ENCODE data around the gene RASL11B.

Gene RASL11B

GRCh38 chr4:52874948-52875347 is 12.8 kb downstream of the RASL11B start:
- DNase-seq (ENCODE audit: low read depth) = no peak

- DNase-seq (ENCODE audit: low read depth) = no peak
Measured at GRCh38 chr4:52876069-52876468, 14.0 kb downstream of the RASL11B start.

DNA sequence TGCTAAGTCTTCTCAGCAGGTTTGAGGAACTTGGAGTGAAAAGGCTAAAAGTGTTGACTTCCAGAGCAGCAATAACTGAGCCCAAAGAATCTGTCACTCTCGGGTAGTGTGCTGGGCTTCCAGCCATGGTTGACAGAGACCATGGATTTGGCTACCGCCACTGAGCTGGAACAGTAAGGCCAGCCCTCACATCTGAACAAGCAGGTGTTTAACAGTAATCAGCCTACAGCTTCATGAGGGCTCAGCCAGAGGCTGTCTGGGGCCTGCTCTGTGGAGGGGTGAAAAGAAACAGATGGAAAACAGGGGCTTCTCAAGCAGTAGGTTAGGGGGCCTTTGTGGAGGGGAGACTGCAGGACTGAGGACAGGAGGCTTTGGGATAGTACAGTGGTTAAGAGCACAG is 14.9 kb downstream of the RASL11B start:
- DNase-seq (ENCODE audit: low read depth) = no peak

DNA sequence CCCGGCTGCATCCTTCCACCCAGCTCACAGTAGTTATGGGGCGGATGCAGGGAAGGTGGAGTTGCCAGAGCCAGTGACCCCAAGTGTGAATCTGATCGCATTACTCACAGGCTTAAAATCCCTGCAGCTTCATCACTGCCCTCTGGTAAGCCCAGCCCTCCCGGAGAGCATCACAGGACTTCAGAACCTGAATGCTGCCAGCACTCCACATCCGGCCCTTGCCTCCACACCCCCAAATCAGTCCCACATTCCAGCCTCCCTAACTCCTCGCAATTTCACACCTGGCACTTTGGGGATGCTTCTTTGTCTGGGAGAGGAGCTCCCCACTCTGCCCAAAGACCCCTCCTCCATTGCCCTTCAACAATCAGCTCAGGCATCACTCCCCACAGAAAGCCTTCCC is 15.6 kb downstream of the RASL11B start:
- DNase-seq (ENCODE audit: low read depth) = no peak

DNA sequence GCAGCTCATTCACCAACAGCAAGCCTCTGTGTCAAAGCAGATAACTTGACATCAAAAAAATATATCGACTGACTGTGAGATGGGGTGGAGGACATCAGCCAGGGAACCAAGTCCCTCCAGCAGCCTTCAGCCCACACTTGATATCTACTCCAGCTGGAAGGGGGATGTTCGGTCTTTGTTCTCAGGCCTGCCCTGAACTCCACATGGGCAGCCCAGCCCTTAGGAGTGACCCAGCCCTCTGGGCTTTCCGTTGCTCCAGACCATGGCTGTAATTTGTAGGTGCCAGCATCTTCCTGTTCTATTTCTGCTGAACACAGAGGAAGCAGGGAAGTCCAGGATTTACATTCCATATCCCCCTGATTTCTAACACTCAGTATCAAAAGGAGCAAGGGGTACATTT is 17.4 kb downstream of the RASL11B start:
- DNase-seq (ENCODE audit: low read depth) = no peak

GRCh38 chr4:52880994-52881393 is 18.9 kb downstream of the RASL11B start:
- DNase-seq (ENCODE audit: low read depth) = no peak

DNA sequence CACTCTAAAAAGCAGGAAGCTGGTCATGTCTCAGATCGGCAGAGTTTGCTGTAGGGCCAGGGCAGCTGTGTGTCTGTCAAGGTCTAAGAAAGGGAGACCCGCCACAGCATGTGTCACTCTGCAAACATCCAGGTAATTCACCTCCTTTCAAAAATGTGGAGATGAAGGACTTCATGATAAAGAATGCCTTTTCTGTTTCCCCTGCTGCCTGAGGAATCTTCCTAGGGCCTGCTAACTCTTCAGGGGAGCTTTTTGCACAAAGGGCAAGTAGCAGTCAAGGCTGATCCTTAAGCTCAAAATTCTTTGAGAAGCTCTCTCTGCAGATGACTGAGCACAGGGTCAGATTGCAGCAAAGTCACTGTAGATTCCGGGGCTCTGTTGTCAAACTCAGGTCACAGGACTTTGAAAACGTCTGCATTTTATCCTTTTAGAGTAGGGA is 21.1 kb downstream of the RASL11B start:
- no peak for DNase-seq (ENCODE audit: low read depth)

DNA sequence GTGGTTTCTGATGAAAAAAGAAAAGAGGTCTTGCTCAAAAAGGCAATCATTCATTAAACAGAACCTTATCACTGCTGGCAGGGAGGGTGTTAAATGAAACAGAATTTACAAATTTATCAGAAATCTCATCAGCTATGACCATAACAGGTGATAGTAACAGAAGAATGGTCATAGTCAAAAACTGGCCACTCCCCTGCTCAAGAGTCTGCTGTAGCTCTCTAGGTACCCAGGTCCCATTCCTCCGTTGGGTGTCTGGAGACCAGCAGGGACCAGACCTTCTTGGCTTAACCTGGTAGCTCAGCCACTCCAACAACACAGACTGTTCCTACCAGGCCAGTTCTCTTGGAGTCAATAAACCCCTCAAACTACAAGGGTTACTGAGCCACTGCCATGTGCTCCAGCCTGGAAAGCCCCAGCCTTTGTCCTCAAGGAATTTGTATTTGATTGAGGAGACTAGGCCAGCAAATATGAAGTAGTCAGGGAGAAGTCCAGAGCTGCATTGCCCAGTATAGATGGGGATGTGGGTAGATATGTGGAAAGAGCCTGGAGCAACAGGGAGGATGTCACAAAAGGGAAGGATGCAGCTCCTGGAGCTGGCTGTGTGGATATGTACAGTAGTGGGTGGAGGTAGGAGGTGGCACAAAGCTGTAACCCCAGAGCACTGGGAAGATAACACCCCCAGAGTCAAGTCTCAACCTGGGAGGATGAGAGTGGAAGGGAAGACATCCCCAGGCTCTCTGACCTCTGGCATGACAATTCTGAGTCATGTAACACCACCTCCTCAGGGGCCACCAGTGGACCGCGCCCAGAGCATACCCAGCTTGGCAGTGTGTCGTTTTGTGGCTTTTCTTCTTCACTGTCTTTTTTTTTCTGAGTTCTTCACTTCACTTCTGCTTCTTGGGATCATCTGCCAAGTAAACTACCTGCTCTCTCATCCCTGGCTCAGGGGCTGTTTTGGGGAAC is 21.9 kb downstream of the RASL11B start:
- DNase-seq (ENCODE audit: low read depth) = no peak

- DNase-seq (ENCODE audit: low read depth) = no peak
Measured at GRCh38 chr4:52884994-52885393, 22.9 kb downstream of the RASL11B start.

DNA sequence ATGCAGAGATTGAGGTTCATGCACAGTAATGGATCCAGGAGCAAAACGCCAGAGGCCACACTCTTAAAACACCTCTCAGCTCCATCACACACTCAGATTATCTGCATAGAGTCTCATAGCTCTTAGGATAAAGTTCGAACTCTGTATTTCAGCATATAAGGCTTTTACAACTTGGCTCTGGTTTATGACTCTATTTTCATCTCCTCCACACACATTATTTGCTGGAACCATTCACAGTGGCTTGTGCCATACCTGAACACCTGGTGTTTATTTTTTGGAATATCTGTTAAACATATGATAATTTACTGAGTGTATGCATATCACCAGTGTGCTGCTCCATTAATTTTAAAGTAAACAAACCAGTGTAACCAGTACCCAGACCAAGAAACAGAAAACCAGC is 27.2 kb downstream of the RASL11B start:
- no peak for DNase-seq (ENCODE audit: low read depth)

GRCh38 chr4:52889778-52890520 is 27.8 kb downstream of the RASL11B start:
- DNase-seq (ENCODE audit: low read depth) = no peak

- no peak for DNase-seq (ENCODE audit: low read depth)
Measured at GRCh38 chr4:52890521-52890791, 28.3 kb downstream of the RASL11B start.

GRCh38 chr4:52891743-52892142 is 29.6 kb downstream of the RASL11B start:
- DNase-seq (ENCODE audit: low read depth) = no peak

- DNase-seq (ENCODE audit: low read depth) = no peak
Measured at GRCh38 chr4:52892880-52893279, 30.8 kb downstream of the RASL11B start.

DNA sequence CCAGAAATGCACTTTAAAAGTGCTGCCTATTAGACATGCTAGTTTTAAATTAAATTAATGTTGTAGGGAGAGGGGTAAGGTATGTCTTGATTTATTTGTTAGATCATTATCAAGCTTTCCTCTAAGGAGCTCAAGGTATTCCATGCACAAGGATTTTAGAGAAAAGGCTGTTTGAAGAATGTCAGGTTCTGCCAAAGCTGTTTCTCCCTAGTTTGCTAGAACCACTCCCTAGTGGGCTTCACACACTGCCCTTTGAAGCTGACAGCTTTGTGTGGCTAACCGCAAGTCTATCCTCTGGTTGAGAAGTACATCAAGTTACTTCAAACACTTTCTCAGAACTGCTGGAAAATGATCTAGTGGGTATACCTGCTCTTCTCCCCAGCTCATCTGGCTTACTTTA is 32.3 kb downstream of the RASL11B start:
- no peak for DNase-seq (ENCODE audit: low read depth)

- no peak for DNase-seq (ENCODE audit: low read depth)
Measured at GRCh38 chr4:52903273-52903672, 41.2 kb downstream of the RASL11B start.

GRCh38 chr4:52904421-52904820 is 42.3 kb downstream of the RASL11B start:
- DNase-seq (ENCODE audit: low read depth) = no peak

GRCh38 chr4:52907510-52907909 is 45.4 kb downstream of the RASL11B start:
- DNase-seq (ENCODE audit: low read depth) = no peak

- no peak for DNase-seq (ENCODE audit: low read depth)
Measured at GRCh38 chr4:52910115-52910514, 48.0 kb downstream of the RASL11B start.

DNA sequence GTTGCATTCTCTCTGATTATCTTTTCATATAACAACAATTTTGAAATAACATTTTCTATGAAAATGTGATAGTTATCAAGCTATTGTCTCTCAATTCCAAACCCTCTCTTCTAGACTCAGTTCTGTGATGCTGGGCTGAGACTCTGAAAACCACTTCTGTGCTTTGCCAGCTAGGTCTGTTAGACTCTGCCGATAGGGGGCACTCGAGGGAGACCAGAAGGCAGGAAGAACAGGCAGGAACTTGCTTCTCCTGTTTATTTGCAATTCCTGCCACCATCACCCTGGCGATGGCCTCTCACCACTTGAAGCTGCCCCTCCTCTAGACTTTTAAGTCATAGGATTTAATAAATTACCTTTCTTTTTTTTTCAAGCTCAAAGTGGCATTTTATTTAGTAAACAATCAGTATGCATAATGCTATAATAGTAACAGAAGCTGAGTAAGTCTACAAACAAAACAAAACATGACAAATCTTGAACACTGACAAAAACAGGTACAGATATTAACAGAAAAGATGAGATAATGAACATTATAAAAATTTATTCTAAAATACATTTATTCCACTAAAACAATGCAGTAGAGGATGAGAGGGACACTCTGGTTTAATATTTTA is 49.7 kb downstream of the RASL11B start:
- peak; percentile 40 for DNase-seq (ENCODE audit: low read depth)

GRCh38 chr4:52912608-52913007 is 50.5 kb downstream of the RASL11B start:
- no peak for DNase-seq (ENCODE audit: low read depth)

DNA sequence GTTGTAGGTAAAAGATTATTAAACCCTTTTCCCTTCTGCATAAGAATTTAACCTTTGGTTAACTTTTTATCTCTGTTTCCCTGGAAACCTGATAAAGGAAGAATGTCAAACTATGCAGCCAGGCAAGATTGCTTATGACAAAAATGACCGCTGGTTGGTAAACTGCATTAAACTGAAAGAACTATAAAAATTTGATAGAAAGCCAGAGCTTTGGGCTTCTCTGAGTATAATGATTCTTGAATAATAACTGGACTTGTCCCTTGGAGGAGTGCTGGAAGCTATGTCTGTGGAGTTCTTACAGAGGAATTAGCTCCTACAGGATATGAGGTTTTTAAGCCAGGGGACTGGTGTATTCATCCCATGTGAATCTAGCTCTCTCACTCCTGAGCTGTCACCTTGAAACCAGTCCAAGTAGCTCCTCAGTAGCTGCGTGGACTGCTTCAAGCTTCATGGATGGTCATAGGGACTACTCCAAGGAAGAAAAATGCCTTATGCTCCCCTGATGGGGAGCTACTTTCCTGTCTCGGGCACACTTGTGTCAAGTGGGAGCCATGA is 52.0 kb downstream of the RASL11B start:
- no peak for DNase-seq (ENCODE audit: low read depth)

- DNase-seq (ENCODE audit: low read depth) = no peak
Measured at GRCh38 chr4:52915191-52915590, 53.1 kb downstream of the RASL11B start.

All from stimulated activated CD4-positive, alpha-beta T cell treated with anti-CD3 and anti-CD28 coated beads, Interleukin-2, amount 100 ng/mL, for 4 hours (primary cell).